K562 (cell line): ENCODE data around the gene FMNL2. TPM values are rescaled to one million over a fixed set of nuclear protein-coding genes. Genes with fewer than 3 reads are reported as not detected.

Experiments
- ATAC-seq: fragments of 200-7000 bp; cut with Tn5 transposase; 3 replicates; pipeline ENCODE4 v1.9.1; 2020; ENCODE audit warnings: moderate library complexity
- BruUV-seq: library from RNA; stranded (reverse); fragments of 400-500 nt; replicated peaks from 2 replicates; lab custom pipeline; 2021; lab: Mats Ljungman, UMichigan
- CTCF ChIA-PET: fragments of 300-600 bp; formaldehyde crosslinking; extraction: SDS; loops from one replicate; lab custom pipeline; 2021; ENCODE audit warnings: low intra/inter-chr PET ratio; lab: Yijun Ruan, JAX
- POLR2A ChIA-PET: fragments of 300-600, 350-650 bp; sonication (Branson Sonifier 250); formaldehyde crosslinking; extraction: SDS; loops from one replicate; lab custom pipeline; 2021; ENCODE audit warnings: antibody characterized with exemption, inconsistent platforms; lab: Yijun Ruan, JAX
- DNase-seq, 4 experiments: peaks; one replicate each; pipeline versions ENCODE4 v3.0.0 to v3.0.0-alpha.2; 2011 to 2018; ENCODE audit warnings: low spot score in 3 of 4, mixed read lengths in 3 of 4; ENCODE audit errors: extremely low read depth in 1 of 4
- FAIRE-seq: peaks from 2 replicates; lab custom pipeline; 2011; peaks lifted over from hg19 to GRCh38; lab: Jason Lieb, UNC
- H2AFZ ChIP-seq: 2 replicates; pipeline ENCODE4 v1.6.0; 2011; ENCODE audit warnings: low read depth, low read length, control low read depth, inconsistent platforms
- H3K27ac ChIP-seq: fragments of 200-600 bp; 3 replicates; pipeline ENCODE4 v1.8.0; 2011; ENCODE audit warnings: low read depth, mild to moderate bottlenecking, control low read depth, inconsistent platforms, low read length, moderate library complexity, mixed read lengths; ENCODE audit errors: extremely low read depth
- H3K27me3 ChIP-seq, 2 experiments: fragments of 300-600 bp in 1 of 2; 2 replicates in 1 of 2; 3 replicates in 1 of 2; pipeline versions ENCODE4 v1.6.0 to v1.8.0; 2011; ENCODE audit warnings: inconsistent platforms in 2 of 2, low read length in 2 of 2, mild to moderate bottlenecking in 1 of 2, mixed read lengths in 1 of 2, moderate library complexity in 1 of 2; ENCODE audit not compliant: control insufficient read depth in 2 of 2, insufficient read depth in 2 of 2
- H3K36me3 ChIP-seq: fragments of 300-600 bp; 3 replicates; pipeline ENCODE4 v1.8.0; 2011; ENCODE audit warnings: mild to moderate bottlenecking, low read length, inconsistent platforms; ENCODE audit not compliant: control insufficient read depth, insufficient read depth
- H3K4me1 ChIP-seq, 2 experiments: fragments of 200-600 bp in 1 of 2; replicated peaks in 1 of 2; 2 replicates in 1 of 2; 3 replicates in 1 of 2; pipeline versions ENCODE4 v1.5.1 to v1.8.0; 2011; ENCODE audit warnings: inconsistent platforms in 2 of 2, low read length in 2 of 2, mild to moderate bottlenecking in 1 of 2, mixed read lengths in 1 of 2, moderate library complexity in 1 of 2; ENCODE audit not compliant: control insufficient read depth in 2 of 2, insufficient read depth in 2 of 2
- H3K4me2 ChIP-seq: 2 replicates; pipeline ENCODE4 v1.6.1; 2011; ENCODE audit warnings: low read length, control low read depth, inconsistent platforms, mixed read lengths; ENCODE audit not compliant: insufficient read depth
- H3K4me3 ChIP-seq: fragments of 200-600 bp; sonication (generic), shearing (Covaris generic); 2 replicates; pipeline ENCODE4 v1.5.1; 2016; ENCODE audit warnings: control low read depth, inconsistent platforms
- H3K79me2 ChIP-seq: fragments of 200-600 bp; 3 replicates; pipeline ENCODE4 v1.8.0; 2011; ENCODE audit warnings: low read length, inconsistent platforms; ENCODE audit not compliant: control insufficient read depth, insufficient read depth
- H3K9ac ChIP-seq, 2 experiments: 2 replicates each; pipeline versions ENCODE4 v1.6.0 to v1.6.1; 2011; ENCODE audit warnings: low read depth in 2 of 2, low read length in 2 of 2, control low read depth in 1 of 2, inconsistent platforms in 1 of 2, mild to moderate bottlenecking in 1 of 2, mixed read lengths in 1 of 2; ENCODE audit not compliant: insufficient read depth in 1 of 2
- H3K9me1 ChIP-seq: one replicate; pipeline ENCODE4 v1.6.0; 2011; ENCODE audit warnings: inconsistent platforms, mild to moderate bottlenecking, low read length, moderate library complexity; ENCODE audit not compliant: control insufficient read depth, insufficient read depth
- H3K9me3 ChIP-seq: replicated peaks from 2 replicates; pipeline ENCODE4 v1.5.1; 2011; ENCODE audit warnings: low read depth, low read length, inconsistent platforms; ENCODE audit not compliant: control insufficient read depth, insufficient read depth
- H4K20me1 ChIP-seq: replicated peaks from 2 replicates; pipeline ENCODE4 v1.6.1; 2011; ENCODE audit warnings: low read length, inconsistent platforms, mixed read lengths; ENCODE audit not compliant: control insufficient read depth, insufficient read depth
- CSDE1 ChIP-seq, 2 experiments: fragments of 450-650 bp; IDR thresholded peaks; 2 replicates each; pipeline ENCODE4 v1.6.1; 2016; ENCODE audit warnings: mild to moderate bottlenecking in 1 of 2
- LCOR ChIP-seq: sonication (generic); formaldehyde crosslinking; IDR thresholded peaks from 2 replicates; pipeline ENCODE4 v1.8.0; 2022; ENCODE audit warnings: mild to moderate bottlenecking, missing genetic modification reagents
- NFYB ChIP-seq: IDR thresholded peaks from 2 replicates; pipeline ENCODE4 v1.6.1; 2011; ENCODE audit warnings: mild to moderate bottlenecking, moderate library complexity; ENCODE audit not compliant: insufficient read length; ENCODE audit errors: extremely low read depth
- XRCC4 ChIP-seq: IDR thresholded peaks from one replicate; pipeline ENCODE4 v1.6.1; 2011; ENCODE audit not compliant: insufficient read depth, insufficient read length; ENCODE audit errors: extremely low read depth
- ZNF512 ChIP-seq: IDR thresholded peaks from 2 replicates; pipeline ENCODE4 v1.6.1; 2016; ENCODE audit warnings: missing genetic modification characterization, missing compliant biosample characterization
- ZZZ3 ChIP-seq: fragments of 450-650 bp; IDR thresholded peaks from 2 replicates; pipeline ENCODE4 v1.6.1; 2016; ENCODE audit warnings: antibody characterized with exemption, mild to moderate bottlenecking, moderate library complexity
- in situ Hi-C: fragments of 300-500 bp; cut with MboI; formaldehyde crosslinking; loops from 4 replicates; pipeline ENCODE4 v1.15.0; 2018; ENCODE audit warnings: inconsistent platforms, mixed read lengths
- intact Hi-C: fragments of 100-400 bp; cut with micrococcal nuclease; formaldehyde crosslinking; loops from 2 replicates; pipeline ENCODE4 v1.14.2; 2022
- polyA plus RNA-seq, 8 experiments: library from polyadenylated mRNA; depleted of rRNA in 4 of 8; stranded (reverse) in 5 of 8; unstranded in 3 of 8; fragments of >200 nt; fragmentation: Nextera tagmentation in 2 of 8; fragmentation: Illumina TruSeq in 1 of 8; extraction: Ambion mirVana in 2 of 8; extraction: Trizol in 1 of 8; gene quantifications; 2 replicates each; pipeline versions ENCODE4 v1.2.1 to v1.2.3, GENCODE V29; 2011 to 2014; ENCODE audit warnings: inconsistent platforms in 1 of 8, missing spikeins in 1 of 8
- total RNA-seq, 7 experiments: library from RNA; depleted of rRNA in 6 of 7; stranded (reverse); fragments of >200 nt in 6 of 7; fragmentation: Illumina TruSeq in 2 of 7; extraction: Trizol in 2 of 7; gene quantifications; 2 replicates each; pipeline versions ENCODE4 v1.2.1 to v1.2.3, GENCODE V29; 2011 to 2021; ENCODE audit warnings: low replicate concordance in 1 of 7
- TF ChIP-seq, protein P1 (sequence below), 2 experiments: fragments of 450-650 bp; IDR thresholded peaks; 2 replicates each; pipeline ENCODE4 v1.6.1; 2016; ENCODE audit warnings: mild to moderate bottlenecking in 2 of 2, borderline replicate concordance in 1 of 2, low read depth in 1 of 2, moderate library complexity in 1 of 2

The FMNL2 gene
- total and polyA plus RNA-seq, 9 of the 15 experiments (the other 6 are each of a cell fraction or from before 2014, with no cell fraction given) = 0.15 to 0.49 (median 0.24) TPM; not detected in 1

DNA sequence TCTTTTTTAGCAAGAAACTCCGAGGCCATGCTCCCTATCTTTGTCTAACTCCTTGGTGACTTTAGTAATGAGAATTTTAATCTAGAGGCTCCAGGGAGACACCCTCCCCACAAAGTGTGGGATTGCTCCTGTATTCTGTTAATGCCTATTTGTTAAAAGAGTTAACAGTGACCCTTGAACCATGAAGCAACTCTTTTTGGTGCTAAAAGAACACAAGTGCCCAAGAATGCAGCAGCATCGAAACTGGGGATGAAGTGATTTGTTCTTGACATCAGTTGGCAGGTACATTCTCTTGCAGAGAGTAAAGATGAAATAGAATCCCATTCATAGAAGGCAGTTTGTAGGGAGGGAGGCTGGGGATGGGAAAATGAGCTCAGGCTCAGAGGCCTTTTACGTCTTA, 50.0 kb downstream of the FMNL2 start (continued):
- TF ChIP-seq, protein P1, sequence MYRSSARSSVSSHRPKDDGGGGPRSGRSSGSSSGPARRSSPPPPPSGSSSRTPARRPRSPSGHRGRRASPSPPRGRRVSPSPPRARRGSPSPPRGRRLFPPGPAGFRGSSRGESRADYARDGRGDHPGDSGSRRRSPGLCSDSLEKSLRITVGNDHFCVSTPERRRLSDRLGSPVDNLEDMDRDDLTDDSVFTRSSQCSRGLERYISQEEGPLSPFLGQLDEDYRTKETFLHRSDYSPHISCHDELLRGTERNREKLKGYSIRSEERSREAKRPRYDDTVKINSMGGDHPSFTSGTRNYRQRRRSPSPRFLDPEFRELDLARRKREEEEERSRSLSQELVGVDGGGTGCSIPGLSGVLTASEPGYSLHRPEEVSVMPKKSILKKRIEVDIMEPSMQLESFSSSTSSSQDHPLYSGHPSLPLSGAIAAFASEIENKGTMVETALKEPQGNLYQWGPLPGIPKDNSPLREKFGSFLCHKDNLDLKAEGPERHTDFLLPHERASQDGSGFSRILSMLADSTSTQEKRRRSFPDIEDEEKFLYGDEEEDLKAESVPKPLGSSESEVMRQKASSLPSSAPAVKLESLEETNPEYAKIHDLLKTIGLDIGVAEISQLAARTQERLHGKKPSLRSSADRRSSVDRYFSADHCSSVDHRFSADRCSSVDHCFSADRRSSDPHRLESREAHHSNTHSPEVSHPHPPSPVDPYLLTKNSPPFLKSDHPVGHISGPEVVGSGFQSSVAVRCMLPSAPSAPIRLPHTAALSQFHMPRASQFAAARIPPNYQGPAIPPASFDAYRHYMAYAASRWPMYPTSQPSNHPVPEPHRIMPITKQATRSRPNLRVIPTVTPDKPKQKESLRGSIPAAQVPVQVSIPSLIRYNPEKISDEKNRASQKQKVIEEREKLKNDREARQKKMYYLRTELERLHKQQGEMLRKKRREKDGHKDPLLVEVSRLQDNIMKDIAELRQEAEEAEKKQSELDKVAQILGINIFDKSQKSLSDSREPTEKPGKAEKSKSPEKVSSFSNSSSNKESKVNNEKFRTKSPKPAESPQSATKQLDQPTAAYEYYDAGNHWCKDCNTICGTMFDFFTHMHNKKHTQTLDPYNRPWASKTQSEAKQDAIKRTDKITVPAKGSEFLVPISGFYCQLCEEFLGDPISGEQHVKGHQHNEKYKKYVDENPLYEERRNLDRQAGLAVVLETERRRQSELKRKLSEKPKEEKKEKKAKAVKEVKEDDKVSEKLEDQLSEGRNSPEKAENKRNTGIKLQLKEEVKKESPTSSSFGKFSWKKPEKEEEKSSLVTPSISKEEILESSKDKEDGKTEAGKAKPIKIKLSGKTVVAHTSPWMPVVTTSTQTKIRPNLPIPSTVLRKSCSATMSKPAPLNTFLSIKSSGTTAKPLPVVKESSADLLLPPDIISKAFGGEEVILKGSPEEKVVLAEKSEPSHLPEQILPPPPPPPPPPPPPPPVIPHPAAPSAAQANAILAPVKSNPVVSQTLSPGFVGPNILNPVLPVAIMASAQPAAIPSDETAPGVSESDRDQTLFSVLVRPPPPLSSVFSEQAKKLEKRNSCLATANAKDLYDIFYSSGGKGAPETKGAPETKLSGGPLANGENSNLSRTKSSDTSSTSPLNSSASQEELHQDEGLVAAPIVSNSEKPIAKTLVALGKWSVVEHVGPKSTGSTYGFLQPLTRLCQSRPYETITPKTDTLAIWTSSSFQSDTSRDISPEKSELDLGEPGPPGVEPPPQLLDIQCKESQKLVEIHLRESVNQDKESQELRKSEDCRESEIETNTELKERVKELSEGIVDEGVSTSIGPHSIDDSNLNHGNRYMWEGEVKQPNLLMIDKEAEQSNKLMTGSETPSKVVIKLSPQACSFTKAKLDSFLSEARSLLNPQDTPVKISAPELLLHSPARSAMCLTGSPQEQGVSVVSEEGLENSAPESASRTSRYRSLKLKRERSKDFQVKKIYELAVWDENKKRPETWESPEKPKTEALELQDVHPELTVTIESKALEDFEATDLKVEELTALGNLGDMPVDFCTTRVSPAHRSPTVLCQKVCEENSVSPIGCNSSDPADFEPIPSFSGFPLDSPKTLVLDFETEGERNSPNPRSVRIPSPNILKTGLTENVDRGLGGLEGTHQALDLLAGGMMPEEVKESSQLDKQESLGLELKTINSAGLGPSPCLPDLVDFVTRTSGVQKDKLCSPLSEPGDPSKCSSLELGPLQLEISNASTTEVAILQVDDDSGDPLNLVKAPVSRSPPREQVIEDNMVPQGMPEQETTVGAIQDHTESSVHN (IDR thresholded peaks at IDR 0.05; ENCODE audit: borderline replicate concordance in 1 of 2, low read depth in 1 of 2) = no peak
- no peak for TF ChIP-seq ZZZ3

GRCh38 chr2:152385650-152386049, 50.7 kb downstream of the FMNL2 start:
- ChIA-PET CTCF (no interaction called here), POLR2A (no interaction called here)
- intact Hi-C loops = no loop called here
- in situ Hi-C loops = no loop called here
- Histone ChIP-seq H3K4me1 (peaks cover 0 to 2% of the 10 kb centered on the region in 2 experiments; a peak in 1 of 5 replicates), H3K79me2 (no peaks in the 10 kb centered on the region), H3K9ac (no peak overlapping the region), H3K4me3 (no peak overlapping the region), H3K27me3 (peaks cover 0 to 15% of the 10 kb centered on the region in 2 experiments; a peak in 3 of 5 replicates), H2AFZ (no peak overlapping the region), H3K36me3 (no peaks in the 10 kb centered on the region), H3K9me1 (no peaks in the 10 kb centered on the region), H3K4me2 (no peak overlapping the region), H4K20me1 (no peaks in the 10 kb centered on the region), H3K9me3 (no peaks in the 10 kb centered on the region), H3K27ac (no peak overlapping the region)
- BruUV-seq = no TSS peak
- no peak for DNase-seq
- ATAC-seq = no peak
- FAIRE-seq = no peak
- no peak for TF ChIP-seq LCOR (CRISPR knock-in tag)
- no peak for TF ChIP-seq ZNF512 (tag)
- TF ChIP-seq CSDE1 (IDR thresholded peaks at IDR 0.05) = no peak
- no peak for TF ChIP-seq XRCC4
- no peak for TF ChIP-seq NFYB
